Heart left ventricle (tissue), 16 donors: Measurements from ENCODE around the gene PPM1G. TPM values are rescaled to one million over a fixed set of nuclear protein-coding genes. Genes with fewer than 3 reads are reported as not detected.

ENCODE experiments used
- ATAC-seq, 4 donors: fragments of 200-7000 bp; cut with Tn5 transposase; one replicate each; pipeline ENCODE4 v1.9.1; 2020 to 2022; ENCODE audit warnings: moderate library complexity in 4 of 4, mild to moderate bottlenecking in 3 of 4, moderate number of reproducible peaks in 1 of 4
- DNase-seq, 5 donors: peaks; one replicate each; pipeline ENCODE4 v3.0.0-alpha.2; 2020
- H3K27ac ChIP-seq, 12 donors: fragments of 200-600 bp; sonication (generic) in 4 of 12; one replicate each; pipeline versions ENCODE4 v1.5.0 to v1.8.0; 2016 to 2022; ENCODE audit warnings: mild to moderate bottlenecking in 2 of 12
- H3K27me3 ChIP-seq, 9 donors: fragments of 200-600 bp; sonication (generic) in 2 of 9; one replicate each; pipeline versions ENCODE4 v1.5.1 to v1.8.0; 2016 to 2022; ENCODE audit warnings: mild to moderate bottlenecking in 3 of 9
- H3K36me3 ChIP-seq, 9 donors: fragments of 200-600 bp; sonication (generic) in 2 of 9; one replicate each; pipeline versions ENCODE4 v1.5.0 to v1.8.0; 2018 to 2022; ENCODE audit warnings: mild to moderate bottlenecking in 2 of 9
- H3K4me1 ChIP-seq, 12 donors: fragments of 200-600 bp; sonication (generic) in 4 of 12; one replicate each; pipeline versions ENCODE4 v1.5.0 to v1.8.0; 2016 to 2022; ENCODE audit warnings: mild to moderate bottlenecking in 3 of 12
- H3K4me3 ChIP-seq, 12 donors: fragments of 200-600 bp; sonication (generic) in 4 of 12; one replicate each; pipeline versions ENCODE4 v1.5.0 to v1.8.0; 2017 to 2022; ENCODE audit warnings: mild to moderate bottlenecking in 9 of 12, moderate library complexity in 4 of 12
- H3K9me3 ChIP-seq, 12 donors: fragments of 200-600 bp; sonication (generic) in 4 of 12; one replicate each; pipeline versions ENCODE4 v1.5.0 to v1.8.0; 2016 to 2022; ENCODE audit warnings: mild to moderate bottlenecking in 1 of 12
- POLR2A ChIP-seq, 2 donors: fragments of 450-650 bp; IDR thresholded peaks; one replicate each; pipeline ENCODE4 v1.6.1; 2017; ENCODE audit warnings: antibody characterized with exemption in 2 of 2, mild to moderate bottlenecking in 2 of 2, moderate library complexity in 2 of 2
- WGBS, 4 donors: extraction: QIAGEN DNeasy Blood & Tissue Kit in 2 of 4; methylation state at CpG; one replicate each; pipeline versions ENCODE4 v1.1.5 to v1.1.7; 2013 to 2018; 5-methylcytosine and 5-hydroxymethylcytosine counted together
- intact Hi-C, 10 donors: fragments of 100-400 bp; cut with DNase I; formaldehyde crosslinking; loops; one replicate each; pipeline versions ENCODE4 v1.11.1 to v1.14.2; 2022
- polyA plus RNA-seq, 2 donors: library from polyadenylated mRNA; stranded (reverse); fragments of 200-250 nt; gene quantifications; one replicate each; pipeline ENCODE4 v1.2.3, GENCODE V29; 2013
- total RNA-seq, 9 donors: library from RNA; depleted of rRNA in 2 of 9; stranded (reverse); fragments of >200 nt in 2 of 9; fragmentation: NEBNext Ultra II Directional in 3 of 9; extraction: Animal tissue kit (Norgen Biotek cat#: 25700) in 3 of 9; gene quantifications; one replicate each; pipeline versions ENCODE4 v1.1.0 to v1.2.4, GENCODE V29; 2016 to 2023
- TF ChIP-seq, protein P1 (sequence below), 12 donors: fragments of 200-600 bp; sonication (generic) in 4 of 12; IDR thresholded peaks; one replicate each; pipeline versions ENCODE4 v1.5.0 to v1.8.0; 2018 to 2022; ENCODE audit warnings: antibody characterized with exemption in 12 of 12, mild to moderate bottlenecking in 5 of 12
- donor health status: ischemic (EF 13 %, LVEDD 7.1; RV severe dilation, severe dysfunction).
- donor health status: healthy with polysubstance abuse.
- donor health status: DM: no; HTN: yes; CAD: no.
- donor health status: DM: no; HTN: no; CAD: no.
- donor health status: ischemic (EF 25% LVEDD 6.9; RV normal size, moderate dysfunction).
- donor health status: ischemic (EF 25% LVEDD 5.7; RV mildly dilated, moderate dysfunction).
- donor health status: healthy.
- donor health status: DM: yes; HTN: yes; CAD: no.
- donor health status: ischemic (EF 35%, LVEDD 5.7; RV mildly dilated, moderate dysfunction).
- donor health status: nonischemic (EF 11% LVEDD 7.7; RV severe dilation, severe dysfunction).
- donor health status: DM: yes; HTN: yes; CAD: no.
- donor health status: PGD.
- donor health status: ischemic (EF 29% LVEDD 5.4; RV normal size, mild dysfunction).
- donor health status: nonischemic (EF 23%, LVEDD 6.1; RV moderate dilation, normal function).

PPM1G gene
- total and polyA plus RNA-seq, 11 donors: 31.2 to 87.2 (median 40.2) TPM

DNA sequence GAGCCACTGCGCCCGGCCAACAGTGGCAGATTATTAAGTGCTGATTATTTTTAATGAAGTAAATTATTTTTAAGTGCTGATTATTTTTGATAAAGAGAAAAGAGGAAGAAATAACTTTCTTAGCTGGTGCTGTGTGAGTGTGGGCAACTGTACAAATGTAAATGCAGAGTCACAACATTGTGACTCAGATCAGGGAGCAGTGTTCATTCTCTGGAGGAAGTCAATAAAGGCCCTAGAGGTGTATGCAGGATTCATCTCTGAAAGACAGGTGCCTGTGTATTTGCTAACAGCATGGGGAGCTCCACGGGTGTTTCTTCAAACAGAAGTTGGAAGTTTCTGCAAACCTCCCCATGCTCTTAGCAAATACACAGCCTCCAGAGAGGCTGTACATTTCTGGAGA, 39.0 kb upstream of the PPM1G start:
- H3K9me3 ChIP-seq: no peaks in the 10 kb centered on the region
- ATAC-seq (no peak), DNase-seq (no peak)
- TF ChIP-seq, protein P1, sequence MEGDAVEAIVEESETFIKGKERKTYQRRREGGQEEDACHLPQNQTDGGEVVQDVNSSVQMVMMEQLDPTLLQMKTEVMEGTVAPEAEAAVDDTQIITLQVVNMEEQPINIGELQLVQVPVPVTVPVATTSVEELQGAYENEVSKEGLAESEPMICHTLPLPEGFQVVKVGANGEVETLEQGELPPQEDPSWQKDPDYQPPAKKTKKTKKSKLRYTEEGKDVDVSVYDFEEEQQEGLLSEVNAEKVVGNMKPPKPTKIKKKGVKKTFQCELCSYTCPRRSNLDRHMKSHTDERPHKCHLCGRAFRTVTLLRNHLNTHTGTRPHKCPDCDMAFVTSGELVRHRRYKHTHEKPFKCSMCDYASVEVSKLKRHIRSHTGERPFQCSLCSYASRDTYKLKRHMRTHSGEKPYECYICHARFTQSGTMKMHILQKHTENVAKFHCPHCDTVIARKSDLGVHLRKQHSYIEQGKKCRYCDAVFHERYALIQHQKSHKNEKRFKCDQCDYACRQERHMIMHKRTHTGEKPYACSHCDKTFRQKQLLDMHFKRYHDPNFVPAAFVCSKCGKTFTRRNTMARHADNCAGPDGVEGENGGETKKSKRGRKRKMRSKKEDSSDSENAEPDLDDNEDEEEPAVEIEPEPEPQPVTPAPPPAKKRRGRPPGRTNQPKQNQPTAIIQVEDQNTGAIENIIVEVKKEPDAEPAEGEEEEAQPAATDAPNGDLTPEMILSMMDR (IDR thresholded peaks at IDR 0.05): no peak
- no peak for TF ChIP-seq POLR2A (IDR thresholded peaks at IDR 0.05)
- no peaks in the 10 kb centered on the region for H3K4me1 ChIP-seq
- no peak overlapping the region for H3K27ac ChIP-seq
- H3K27me3 ChIP-seq: no peaks in the 10 kb centered on the region
- intact Hi-C loops: no loop called here
- H3K4me3 ChIP-seq: no peak overlapping the region
- peaks cover 0 to 92% (median 74%) of the 10 kb centered on the region in 9 donors for H3K36me3 ChIP-seq
- WGBS, 4 donors: 54 to 92% (median 79%) methylated on average over 3 of the region's 3 CpGs

DNA sequence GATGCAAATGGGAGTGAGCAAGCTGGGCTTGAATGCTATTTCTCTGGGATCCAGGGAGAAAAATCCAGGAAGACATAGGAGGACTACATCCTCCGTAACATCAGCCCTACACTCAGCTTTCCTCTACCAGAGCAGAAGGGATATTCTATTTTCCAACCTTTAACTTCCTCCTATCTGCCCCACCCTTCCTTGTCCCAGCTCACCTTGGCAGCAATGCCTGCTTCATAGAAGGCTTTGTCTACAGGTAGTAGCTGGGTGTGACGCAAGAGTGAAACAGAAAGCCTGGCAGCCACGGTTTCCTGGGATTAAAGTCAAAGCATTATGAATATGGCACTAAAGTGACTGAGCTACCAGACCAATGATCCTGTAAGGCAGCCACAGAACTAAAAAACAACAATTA, 36.7 kb upstream of the PPM1G start:
- no peak for ATAC-seq
- intact Hi-C loops: no loop called here
- DNase-seq: no peak
- Histone ChIP-seq H3K4me1 (peaks cover 0 to 7% (median 0%) of the 10 kb centered on the region in 12 donors), H3K4me3 (no peak overlapping the region), H3K9me3 (no peaks in the 10 kb centered on the region), H3K36me3 (peaks cover 2 to 83% (median 73%) of the 10 kb centered on the region in 9 donors), H3K27ac (no peak overlapping the region), H3K27me3 (no peaks in the 10 kb centered on the region)
- TF ChIP-seq POLR2A (IDR thresholded peaks at IDR 0.05): no peak
- TF ChIP-seq, protein P1 (IDR thresholded peaks at IDR 0.05): no peak
- WGBS, 4 donors: 76 to 93% (median 83%) methylated on average over 3 of the region's 3 CpGs

DNA sequence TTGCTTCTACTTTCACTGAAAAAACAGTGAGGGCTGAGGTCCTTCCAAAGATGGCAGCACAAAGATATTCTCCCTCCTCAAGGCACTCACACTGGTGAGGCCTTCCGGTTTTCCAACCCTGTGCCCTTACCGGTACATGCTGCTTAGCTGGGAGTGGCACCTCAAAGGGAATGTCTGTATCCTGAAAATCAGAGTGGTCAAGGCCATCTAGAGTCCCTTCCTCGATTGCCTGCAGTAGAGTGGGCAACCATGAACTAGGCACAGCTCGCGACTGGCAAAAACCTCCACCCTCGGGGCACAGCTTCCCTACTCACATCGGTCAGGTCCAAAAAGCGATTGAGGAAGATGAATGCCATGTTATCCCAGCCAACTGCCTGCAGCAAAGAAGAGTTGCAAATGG, 36.2 kb upstream of the PPM1G start:
- Histone ChIP-seq H3K4me3 (no peak overlapping the region), H3K27ac (no peak overlapping the region), H3K27me3 (no peaks in the 10 kb centered on the region), H3K4me1 (peaks cover 0 to 7% (median 0%) of the 10 kb centered on the region in 12 donors), H3K36me3 (peaks cover 2 to 83% (median 77%) of the 10 kb centered on the region in 9 donors), H3K9me3 (no peaks in the 10 kb centered on the region)
- TF ChIP-seq, protein P1 (IDR thresholded peaks at IDR 0.05): no peak
- no peak for TF ChIP-seq POLR2A (IDR thresholded peaks at IDR 0.05)
- intact Hi-C loops: no loop called here
- WGBS, 4 donors: 87 to 96% (median 91%) methylated on average over 8 of the region's 8 CpGs
- ATAC-seq (no peak), DNase-seq (no peak)

DNA sequence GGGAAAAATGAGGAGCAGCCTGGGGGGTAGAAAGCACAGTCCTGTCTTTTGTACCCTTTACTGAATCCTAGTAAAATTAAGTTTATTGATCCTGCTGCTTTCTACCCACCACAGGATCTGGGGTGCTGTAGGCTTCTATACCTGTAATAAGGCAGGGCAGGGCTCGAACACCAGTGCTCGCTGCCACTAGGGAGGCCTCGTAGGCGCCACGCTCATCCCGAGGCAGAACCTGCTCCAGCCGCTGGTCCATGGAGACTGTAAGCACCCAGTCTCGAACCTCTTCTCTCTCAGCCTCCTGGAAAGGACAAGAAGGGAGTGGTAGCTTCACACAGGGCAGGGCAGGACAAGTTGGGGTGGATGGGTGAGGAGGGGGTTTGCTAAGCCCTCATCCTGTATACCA, 35.8 kb upstream of the PPM1G start:
- intact Hi-C loops: no loop called here
- H3K36me3 ChIP-seq: peaks cover 4 to 84% (median 77%) of the 10 kb centered on the region in 9 donors
- H3K9me3 ChIP-seq: no peaks in the 10 kb centered on the region
- peaks cover 0 to 7% (median 0%) of the 10 kb centered on the region in 12 donors for H3K4me1 ChIP-seq
- ATAC-seq (no peak), DNase-seq (no peak)
- H3K27ac ChIP-seq: no peak overlapping the region
- H3K27me3 ChIP-seq: no peaks in the 10 kb centered on the region
- WGBS, 4 donors: 90 to 94% (median 93%) methylated on average over 8 of the region's 8 CpGs
- no peak overlapping the region for H3K4me3 ChIP-seq
- TF ChIP-seq, protein P1 (IDR thresholded peaks at IDR 0.05): no peak
- no peak for TF ChIP-seq POLR2A (IDR thresholded peaks at IDR 0.05)
